Left cardiac atrium (tissue), 4 donors: ENCODE data around the gene POLR2C. TPM values are rescaled to one million over a fixed set of nuclear protein-coding genes. Genes with fewer than 3 reads are reported as not detected.

Experiments
- ATAC-seq, 2 donors: fragments of 200-7000 bp; cut with Tn5 transposase; one replicate each; pipeline ENCODE4 v1.9.1; 2020; ENCODE audit warnings: mild to moderate bottlenecking in 2 of 2, moderate library complexity in 2 of 2
- DNase-seq: peaks from one replicate; pipeline ENCODE4 v3.0.0-alpha.2; 2020
- intact Hi-C, 2 donors: fragments of 100-400 bp; cut with DNase I; formaldehyde crosslinking; loops; one replicate each; pipeline versions ENCODE4 v1.14.1 to v1.15.1; 2022 to 2023
- total RNA-seq, 2 donors: library from RNA; stranded (reverse); fragmentation: NEBNext Ultra II Directional; extraction: Animal tissue kit (Norgen Biotek cat#: 25700); gene quantifications; one replicate each; pipeline ENCODE4 v1.2.1, GENCODE V29; 2021
- donor health status: DM: no; HTN: yes; CAD: no.
- donor health status: DM: no; HTN: yes; CAD: no; lungs with severe emphysema.
- donor health status: DM: yes; HTN: yes; CAD: no.
- donor health status: Dilated cardiomyopathy.

The POLR2C gene
- total RNA-seq, 2 donors from 2014 or later: 33.2 to 41.9 TPM

DNA sequence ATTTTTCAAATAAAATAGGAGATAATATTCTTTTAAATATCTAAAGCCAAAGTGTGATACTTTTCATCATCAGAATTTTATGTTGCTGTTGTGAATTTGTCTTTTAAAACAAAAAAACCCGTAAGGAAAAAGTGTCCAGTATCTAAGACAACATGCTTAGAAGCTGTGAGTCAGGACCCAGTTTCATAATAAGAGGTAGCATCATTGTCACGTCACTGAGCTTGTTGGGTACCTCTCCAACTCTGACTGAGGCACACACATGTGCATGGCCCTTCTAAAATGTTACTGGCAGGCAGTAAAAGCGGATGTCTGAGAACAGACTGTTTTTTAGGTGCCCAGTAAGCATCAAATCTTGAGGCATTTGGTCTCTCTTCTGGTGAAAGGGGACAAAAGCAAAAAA, 17.8 kb upstream of the POLR2C start:
- intact Hi-C loops: no loop called here
- ATAC-seq: no peak
- no peak for DNase-seq

DNA sequence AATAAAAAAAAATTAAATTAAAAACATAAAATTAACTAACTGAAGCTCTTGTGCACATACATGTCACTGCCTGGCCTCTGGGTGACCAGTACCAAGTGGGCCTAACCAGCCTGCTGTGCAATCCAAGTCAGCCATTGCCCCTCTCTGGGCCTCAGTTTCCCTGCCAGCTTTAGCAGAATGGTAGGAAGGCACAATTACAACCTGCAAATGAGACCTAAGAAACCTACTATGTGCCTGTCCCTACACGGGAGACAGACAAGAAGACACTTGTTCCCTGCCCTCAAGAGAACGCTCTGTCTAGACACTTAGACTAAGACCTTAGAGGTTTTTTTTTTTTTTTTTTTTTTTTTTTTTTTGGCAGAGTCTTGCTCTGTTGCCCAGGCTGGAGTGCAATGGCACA, 17.0 kb upstream of the POLR2C start:
- no peak for ATAC-seq
- no peak for DNase-seq
- intact Hi-C loops: no loop called here

DNA sequence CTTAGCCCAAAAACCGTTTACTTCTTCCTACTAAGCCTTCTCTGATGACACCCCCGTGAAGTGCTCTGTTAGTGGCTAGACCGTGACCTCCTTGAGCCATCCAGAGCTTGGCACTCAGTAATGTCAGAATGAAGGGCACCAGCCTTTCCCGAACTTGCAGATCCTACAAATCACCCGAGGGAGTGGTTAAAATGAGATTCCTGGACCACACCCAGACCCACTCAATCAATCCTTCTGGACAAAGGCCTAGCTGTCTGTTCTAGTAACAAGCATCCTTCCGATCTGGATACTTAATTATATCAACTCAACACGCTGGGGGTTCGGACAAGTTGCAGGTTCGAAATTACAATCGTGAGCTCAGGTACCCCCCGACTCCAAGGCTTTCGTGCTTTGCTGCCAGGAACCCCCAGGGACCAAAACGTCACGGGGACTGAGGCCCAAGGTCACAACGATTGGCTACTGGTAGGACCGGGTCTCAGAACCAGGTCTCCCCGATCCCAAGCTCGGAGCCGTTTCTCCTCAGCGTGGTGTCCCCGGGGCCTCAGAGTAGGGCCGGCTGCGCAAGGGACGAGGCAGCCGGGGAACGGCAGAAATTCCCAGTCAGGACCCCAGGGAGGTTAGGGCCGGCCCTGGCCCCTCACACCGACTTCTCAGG, 15.8 kb upstream of the POLR2C start:
- ATAC-seq (peak; percentile 33 to 46), DNase-seq (peak; percentile 64)
- intact Hi-C loops: no loop called here

DNA sequence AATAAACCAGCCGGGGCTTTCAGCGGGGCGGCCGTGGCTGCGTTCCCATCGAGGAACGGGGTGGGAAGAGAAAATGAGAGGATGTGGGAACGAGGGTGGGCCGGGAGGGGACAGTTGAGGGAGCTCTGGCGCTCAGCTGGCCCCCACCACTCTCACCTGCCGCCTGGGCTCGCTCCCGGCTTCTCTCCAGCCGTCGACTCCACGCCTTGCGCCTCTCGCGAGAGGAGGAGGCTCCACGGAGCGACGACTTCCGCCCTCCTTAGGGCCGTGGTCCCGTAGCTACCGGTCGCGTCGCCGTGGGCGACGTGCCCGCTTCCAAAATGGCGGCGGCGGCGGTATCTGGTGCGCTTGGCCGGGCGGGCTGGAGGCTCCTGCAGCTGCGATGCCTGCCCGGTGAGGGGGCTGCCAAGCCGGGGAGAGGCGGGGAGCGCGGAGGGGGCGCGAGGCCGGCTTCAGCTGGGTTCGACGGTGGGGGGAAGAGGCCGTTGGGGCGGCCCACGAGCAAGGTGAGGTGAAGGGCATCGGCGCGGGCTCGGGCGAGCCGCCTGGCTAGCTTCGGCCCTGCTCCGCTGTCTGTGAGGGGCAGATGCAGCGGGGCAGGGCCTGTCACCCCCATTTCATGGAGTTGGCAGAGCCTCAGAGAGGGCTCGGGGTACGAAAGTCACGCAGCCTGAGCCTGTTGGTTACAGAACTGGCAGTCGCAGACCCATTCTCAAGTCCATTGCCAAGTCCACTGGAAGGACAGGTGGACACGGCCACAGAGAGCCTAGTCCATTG, 15.1 kb upstream of the POLR2C start, which contains the start of the genes CIAPIN1 and COQ9:
Gene CIAPIN1 (minus strand): TSS at position 200 of the 777 bp plus-strand sequence. CDS start 6,457 bp downstream, outside the sequence.
Gene COQ9 (plus strand): TSS at position 294 of the 777 bp plus-strand sequence. CDS start 27 bp downstream, at position 321.
- intact Hi-C loops: no loop called here
- peak; percentile 99 for ATAC-seq

DNA sequence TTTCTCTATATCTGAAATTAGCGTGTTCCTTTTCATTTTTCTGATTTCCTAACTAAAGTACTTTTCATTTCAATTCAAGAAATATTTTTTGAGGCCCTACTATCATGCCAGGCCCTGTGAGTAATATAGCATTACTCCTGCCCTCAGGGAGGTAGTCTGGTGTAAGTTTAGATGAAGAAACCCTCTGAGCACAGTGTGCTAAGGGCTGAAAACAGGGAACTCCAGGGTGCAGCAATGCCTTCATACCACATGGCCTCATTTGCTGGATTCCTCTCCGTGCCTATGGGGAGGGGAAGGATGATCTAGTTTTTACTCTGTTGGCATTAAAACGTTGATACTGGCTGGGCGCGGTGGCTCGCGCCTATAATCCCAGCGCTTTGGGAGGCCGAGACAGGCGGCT, 10.5 kb upstream of the POLR2C start:
- ATAC-seq (no peak), DNase-seq (no peak)
- intact Hi-C loops: no loop called here

More for the DNA sequence above, 15.1 kb upstream of the POLR2C start, which contains the start of the genes CIAPIN1 and COQ9:
- DNase-seq: peak; percentile 96

DNA sequence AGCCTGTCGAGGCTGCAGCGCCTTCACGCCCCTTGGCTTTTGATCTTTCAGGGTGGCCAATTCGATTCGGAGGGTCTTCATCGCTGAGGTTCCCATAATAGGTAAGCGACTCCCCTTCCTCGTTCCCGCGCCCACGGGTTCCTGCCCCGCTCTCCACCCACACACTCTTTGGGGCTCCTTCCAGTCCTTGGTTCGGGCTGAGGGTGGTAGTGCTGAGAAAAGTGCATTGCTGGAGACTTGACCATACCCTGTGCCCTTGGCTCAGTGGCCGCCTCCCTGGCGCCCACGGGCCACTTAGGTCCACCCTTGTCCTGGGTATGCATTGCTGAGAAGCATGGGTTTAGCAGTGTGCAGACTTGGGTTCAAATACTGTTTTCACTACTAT, 491 bp downstream of the POLR2C start:
- DNase-seq: no peak
- peak; percentile 43 to 52 for ATAC-seq
- intact Hi-C loops: no loop called here

DNA sequence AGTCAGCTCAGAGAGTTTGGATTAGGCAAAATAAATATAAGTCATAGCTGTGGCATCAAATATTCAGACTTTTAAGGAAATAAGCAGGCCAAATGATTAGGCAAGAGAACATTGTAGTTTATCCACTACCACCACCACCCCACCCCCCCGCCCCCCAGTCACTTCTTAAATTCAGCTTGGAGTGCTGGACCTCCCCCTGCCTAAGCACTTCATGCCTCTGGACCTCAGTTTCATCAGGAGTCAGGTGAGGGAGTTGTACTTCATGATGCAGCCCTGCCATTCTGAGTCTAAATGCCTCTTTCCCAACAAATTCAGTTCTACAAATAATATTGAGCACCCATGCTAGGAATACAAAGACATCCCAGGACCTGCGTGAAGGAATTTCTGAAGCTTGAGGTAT, 2.0 kb downstream of the POLR2C start:
- intact Hi-C loops: no loop called here
- ATAC-seq (no peak), DNase-seq (no peak)

DNA sequence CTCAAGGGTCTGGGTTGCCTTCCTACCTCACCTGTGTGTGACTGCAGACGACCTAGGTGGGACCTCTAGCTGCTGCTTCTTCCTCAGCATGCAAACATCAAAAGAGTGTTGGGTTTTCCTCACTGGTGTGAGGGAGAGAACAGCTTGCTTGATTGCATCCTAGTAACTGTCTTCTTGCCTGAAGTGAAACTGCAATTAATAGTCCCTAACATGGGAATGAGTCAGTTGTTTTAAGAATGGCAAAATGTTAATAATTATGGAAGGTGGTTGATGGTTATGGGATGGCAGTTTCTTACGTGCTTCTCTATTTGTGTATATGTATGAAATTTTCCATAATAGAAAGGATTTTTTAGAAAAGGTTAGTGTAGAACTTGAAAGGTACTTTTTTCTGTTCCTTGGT, 5.9 kb downstream of the POLR2C start:
- DNase-seq (no peak), ATAC-seq (no peak)
- intact Hi-C loops: loop anchor here in 1 of 2 donors (5.0 kb wide), 1 partner anchor 54 kb away; no protein-coding TSS in a partner anchor

DNA sequence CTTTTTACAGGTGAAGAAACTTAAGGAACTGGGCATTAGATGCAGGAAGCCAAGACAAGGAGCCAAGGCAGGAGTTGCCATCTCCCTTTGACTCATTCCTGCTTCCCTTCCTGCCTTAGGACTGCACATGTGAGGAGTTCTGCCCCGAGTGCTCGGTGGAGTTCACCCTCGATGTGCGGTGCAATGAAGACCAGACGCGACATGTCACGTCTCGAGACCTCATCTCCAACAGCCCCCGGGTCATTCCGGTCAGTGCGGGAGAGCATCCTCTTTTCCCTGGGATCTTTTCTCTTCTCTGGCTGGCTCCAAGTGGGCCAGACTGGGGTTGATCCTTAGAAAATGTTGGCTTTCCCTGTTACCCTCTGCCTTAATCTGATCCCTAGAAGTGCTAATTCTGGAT, 6.6 kb downstream of the POLR2C start:
- ATAC-seq (no peak), DNase-seq (no peak)
- intact Hi-C loops: loop anchor here in 1 of 2 donors (5.0 kb wide), 1 partner anchor 53 kb away; no protein-coding TSS in a partner anchor

DNA sequence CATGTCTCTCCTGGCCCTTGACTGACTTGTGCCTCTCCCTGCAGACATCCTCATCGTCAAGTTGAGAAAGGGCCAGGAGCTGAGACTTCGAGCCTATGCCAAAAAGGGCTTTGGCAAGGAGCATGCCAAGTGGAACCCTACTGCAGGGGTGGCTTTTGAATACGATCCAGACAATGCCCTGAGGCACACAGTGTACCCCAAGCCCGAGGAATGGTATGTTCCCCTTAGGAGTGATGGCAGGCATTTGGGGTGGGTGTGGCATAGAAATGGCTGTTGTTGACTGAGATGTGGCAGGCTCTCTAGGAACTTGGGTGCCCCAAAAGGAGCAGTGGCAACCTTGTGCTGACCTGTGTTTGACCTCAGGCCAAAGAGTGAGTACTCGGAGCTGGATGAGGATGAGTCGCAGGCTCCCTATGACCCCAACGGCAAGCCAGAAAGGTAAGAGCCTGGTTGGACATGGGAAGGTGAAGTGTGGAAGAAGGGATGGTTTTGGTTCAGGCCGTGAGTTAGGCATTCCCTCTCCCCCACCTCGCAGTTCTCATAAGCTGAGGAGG, 7.5 kb downstream of the POLR2C start:
- intact Hi-C loops: loop anchor here in 1 of 2 donors (5.0 kb wide), 1 partner anchor 52 kb away; no protein-coding TSS in a partner anchor
- DNase-seq (no peak), ATAC-seq (peak in 1 of 2 donors; percentile 7)

DNA sequence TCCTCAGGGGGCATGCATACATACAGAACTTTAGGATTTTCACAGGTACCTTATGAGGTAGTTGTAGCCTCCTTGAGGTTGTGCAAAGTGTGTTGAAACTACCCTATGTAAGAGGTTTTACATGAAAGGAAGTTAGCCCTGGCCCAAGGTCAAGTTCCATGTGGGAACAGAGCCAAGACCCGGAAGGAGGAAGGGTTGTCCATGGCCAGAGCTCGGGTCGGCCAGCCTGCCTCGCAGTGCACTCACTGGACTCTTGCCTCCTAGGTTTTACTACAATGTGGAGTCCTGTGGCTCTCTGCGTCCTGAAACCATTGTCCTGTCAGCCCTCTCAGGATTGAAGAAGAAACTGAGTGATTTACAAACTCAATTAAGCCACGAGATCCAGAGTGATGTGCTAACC, 8.2 kb downstream of the POLR2C start:
- intact Hi-C loops: no loop called here
- peak; percentile 55 to 74 for ATAC-seq

DNA sequence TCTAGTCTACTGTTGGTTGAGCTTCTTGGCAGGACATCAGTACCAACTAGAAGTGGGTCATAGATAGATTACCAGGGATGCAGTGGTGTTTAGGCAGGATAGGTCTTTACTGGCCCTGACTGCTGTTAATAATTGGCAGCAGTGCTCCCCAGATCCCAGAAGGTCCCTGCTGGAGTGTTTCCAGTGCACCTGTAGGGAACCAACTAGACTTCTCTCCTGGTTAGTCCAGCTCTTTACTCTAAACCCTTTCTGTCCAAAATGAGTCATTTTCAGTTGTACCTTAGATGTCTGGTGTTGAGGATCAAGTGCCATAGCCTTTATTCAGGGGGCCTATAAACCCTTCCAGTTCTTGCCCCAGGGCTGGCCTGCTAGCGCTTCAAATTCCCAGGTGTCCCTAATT, 8.7 kb downstream of the POLR2C start:
- DNase-seq (no peak), ATAC-seq (no peak)
- intact Hi-C loops: no loop called here

More for the DNA sequence above, 8.2 kb downstream of the POLR2C start:
- DNase-seq: peak; percentile 74

DNA sequence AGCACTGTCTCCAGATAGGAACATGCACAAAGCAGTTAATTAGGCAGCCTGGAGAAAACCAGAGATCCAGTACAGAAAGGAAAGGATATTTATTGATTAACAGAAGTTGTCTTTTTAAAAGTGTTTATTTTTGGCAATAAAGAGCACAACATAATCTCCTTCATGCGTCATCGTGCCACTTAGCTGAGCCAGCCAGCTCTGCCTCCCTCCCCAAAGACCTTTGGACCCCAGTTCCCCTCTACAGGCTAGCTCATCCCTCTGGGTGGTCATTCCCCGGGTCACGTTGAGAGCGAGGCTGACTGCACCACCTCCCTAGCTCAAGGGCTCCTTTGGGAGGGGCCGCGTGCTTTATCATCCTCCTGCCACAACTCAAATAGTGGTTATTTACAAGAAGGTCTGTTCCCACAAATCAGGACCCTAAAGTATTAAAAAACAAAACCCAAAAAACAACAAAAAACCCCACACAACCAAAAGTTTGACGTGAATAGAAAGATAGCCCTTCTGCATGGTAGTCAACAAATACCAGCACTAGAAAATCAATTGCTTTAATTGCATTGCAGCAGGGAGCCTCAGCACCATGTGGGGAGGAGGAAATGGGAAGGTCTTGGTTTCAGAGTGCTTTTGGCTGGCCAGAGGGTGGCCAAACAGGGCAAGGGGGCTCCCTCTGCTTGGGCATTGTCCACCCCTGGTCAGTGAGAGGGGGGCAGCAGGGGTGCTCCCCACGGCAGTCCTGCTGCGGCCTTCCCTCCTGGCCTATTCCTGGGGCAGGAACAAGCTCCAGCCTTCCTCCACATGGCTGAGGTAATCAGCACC, 9.6 kb downstream of the POLR2C start:
- no peak for ATAC-seq
- DNase-seq: no peak
- intact Hi-C loops: no loop called here

DNA sequence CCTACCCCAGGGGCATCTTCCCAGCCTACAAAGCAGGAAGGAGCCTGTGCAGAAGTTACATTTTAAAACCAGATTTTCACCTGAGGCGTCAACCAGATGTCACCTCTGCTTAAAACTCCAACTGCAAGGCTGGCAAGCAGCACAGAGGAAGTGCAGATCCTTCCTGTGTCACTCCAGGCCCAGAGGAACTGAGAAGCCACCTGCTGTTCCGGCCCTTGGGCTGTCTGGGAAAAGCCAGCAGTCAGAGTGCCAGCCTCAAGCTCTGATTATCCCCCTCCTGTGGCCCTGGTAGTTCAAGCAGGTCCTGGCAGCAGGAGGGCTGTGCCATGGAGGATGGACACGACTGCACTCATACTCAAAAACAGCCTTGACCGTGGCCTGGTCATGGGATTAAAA, 10.2 kb downstream of the POLR2C start:
- DNase-seq (no peak), ATAC-seq (no peak)
- intact Hi-C loops: no loop called here

DNA sequence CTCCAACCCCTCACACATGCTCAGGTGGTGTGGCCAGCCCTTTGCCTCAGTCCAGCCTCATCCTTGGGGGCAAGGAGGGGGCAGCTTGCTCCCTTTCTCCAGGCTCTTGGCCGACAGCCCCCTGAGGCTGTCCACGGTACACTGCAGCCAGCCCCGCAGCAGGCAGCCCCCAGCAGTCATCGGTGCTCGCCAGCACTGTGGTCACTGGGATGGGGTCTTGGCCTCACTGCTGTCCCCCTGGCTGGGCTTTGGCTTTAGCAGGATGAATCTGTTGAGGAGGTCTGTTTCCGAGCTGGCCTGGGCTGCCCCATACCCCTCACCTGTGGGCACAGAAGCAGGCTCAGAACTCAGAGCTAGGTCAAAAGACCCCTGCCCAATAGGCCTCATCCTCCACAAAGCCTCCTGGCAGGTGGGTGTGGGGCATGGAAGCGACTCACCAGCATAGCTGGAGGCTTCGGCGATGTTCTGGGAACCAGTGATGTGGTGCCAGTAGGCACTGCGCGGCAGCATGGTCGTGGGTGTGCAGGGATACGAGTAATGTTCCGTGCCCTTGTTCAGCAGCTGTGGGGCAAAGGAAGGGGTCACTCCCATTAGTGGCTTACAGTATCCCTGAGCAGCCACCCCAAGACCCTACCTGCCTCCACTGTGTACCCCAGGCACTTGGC, 10.8 kb downstream of the POLR2C start:
- ATAC-seq (no peak), DNase-seq (no peak)
- intact Hi-C loops: no loop called here

DNA sequence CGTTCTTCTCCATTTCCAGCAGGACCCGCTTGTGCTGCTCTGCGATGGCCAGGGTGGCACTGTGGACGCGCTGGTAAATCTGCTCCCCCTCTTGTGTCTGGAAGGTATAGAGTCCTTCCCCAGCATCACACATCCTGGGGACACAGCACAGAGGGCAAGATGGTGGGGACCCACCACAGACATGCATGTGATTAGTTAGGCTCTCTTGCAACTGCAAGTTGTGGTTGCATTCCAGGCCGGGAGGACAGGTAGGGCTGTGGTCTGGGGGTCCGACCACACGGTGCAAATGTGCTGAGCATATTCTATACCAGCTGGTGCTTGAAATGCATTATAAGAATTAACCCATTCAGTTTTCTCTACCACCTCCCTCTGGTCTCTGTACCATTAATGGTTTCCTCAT, 11.4 kb downstream of the POLR2C start:
- DNase-seq: no peak
- intact Hi-C loops: no loop called here
- ATAC-seq: no peak

DNA sequence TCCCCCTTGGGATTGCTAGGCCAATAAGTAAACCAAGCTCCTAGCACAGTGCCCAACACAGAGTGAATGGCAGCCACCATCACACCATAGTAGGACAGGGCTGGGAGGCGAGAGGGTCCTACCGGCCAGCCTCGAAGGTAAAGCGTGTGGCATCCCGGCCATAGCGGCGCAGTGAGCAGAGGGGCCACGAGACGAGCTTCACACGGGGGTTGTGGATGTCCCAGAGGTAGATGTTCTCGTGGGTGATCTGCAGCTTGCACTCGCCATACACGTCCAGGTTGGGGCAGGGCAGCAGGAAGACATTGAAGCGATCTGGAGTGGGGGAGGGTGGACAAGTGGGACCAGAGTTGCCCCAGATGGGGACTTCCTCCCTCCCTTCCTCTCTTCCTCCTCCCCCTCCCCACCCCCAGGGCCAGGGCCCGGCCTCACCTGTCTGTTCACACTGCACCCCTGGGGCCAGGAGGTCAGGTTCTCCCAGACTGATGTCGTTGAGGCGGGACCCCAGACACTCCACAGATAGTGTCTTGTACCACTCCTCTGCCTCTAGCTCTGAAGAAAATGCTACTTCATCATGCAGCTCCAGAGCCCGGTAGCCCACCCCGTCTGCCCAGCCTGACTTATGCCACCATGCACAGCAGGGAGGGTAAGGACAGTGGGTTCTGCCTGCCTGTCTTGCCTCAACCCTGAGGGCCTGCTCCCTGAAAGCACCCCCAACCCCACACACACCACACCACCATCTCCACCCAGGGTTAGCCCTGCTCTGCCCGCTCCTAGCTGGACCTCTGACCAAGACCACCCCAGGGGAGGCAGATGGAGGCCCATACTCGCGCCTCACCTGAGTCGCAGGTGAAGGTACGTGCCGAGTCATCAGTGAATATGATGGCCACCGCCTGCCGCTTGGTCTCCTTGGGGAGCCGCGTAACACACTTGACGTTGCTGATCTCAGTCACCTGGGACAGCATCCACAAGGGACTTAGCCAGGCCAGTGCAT, 12.5 kb downstream of the POLR2C start:
- DNase-seq (no peak), ATAC-seq (no peak)
- intact Hi-C loops: no loop called here
